Measurements from ENCODE around the gene ELK4.

GRCh38 chr1:205598841-205599668 lies 32.8 kb downstream of the ELK4 start:
- TF ChIP-seq POLR2AphosphoS5 (IDR thresholded peaks at IDR 0.05) = peak in 2 of 3 donors; percentile 15 to 57
- no peak for TF ChIP-seq POLR2A (IDR thresholded peaks at IDR 0.05)
- TF ChIP-seq CTCF (IDR thresholded peaks at IDR 0.05) = no peak
- no peak for TF ChIP-seq EP300 (IDR thresholded peaks at IDR 0.05)
